GM08714 (cell line): ENCODE results near the gene CRB2.

ENCODE experiments used
- H3K4me3 ChIP-seq: fragments of 200-500 bp; sonication (Bioruptor generic); 2 replicates; pipeline ENCODE4 v1.5.1; 2014; ENCODE audit warnings: mild to moderate bottlenecking, low read length, inconsistent platforms
- ZNF274 ChIP-seq: IDR thresholded peaks from 2 replicates; pipeline ENCODE4 v1.6.1; 2012; ENCODE audit warnings: mild to moderate bottlenecking, low read depth, low read length

The CRB2 gene

GRCh38 chr9:123414936-123415930 is 59.2 kb downstream of the CRB2 start:
- no peak for TF ChIP-seq ZNF274
- H3K4me3 ChIP-seq = no peak overlapping the region

DNA sequence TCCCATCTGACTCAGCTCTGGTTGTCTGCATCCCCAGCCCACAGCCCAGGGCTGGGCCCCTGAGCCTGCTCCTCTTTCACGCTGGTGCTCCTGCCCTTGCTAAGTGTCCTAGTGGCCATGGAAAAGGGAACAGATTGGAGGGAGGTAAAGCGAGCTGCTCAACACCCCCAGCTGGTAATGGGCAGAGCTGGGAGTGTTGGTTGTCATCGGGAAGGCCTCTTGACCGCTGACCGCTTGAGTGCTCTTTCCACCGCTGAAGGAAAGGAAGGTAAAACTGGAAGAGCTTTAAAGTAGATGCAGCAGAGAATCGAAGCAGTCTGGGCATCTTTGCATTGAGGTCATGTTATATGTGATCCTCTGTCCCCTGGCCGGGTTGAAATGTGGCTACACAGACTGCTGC is 60.2 kb downstream of the CRB2 start:
- TF ChIP-seq ZNF274 = no peak

DNA sequence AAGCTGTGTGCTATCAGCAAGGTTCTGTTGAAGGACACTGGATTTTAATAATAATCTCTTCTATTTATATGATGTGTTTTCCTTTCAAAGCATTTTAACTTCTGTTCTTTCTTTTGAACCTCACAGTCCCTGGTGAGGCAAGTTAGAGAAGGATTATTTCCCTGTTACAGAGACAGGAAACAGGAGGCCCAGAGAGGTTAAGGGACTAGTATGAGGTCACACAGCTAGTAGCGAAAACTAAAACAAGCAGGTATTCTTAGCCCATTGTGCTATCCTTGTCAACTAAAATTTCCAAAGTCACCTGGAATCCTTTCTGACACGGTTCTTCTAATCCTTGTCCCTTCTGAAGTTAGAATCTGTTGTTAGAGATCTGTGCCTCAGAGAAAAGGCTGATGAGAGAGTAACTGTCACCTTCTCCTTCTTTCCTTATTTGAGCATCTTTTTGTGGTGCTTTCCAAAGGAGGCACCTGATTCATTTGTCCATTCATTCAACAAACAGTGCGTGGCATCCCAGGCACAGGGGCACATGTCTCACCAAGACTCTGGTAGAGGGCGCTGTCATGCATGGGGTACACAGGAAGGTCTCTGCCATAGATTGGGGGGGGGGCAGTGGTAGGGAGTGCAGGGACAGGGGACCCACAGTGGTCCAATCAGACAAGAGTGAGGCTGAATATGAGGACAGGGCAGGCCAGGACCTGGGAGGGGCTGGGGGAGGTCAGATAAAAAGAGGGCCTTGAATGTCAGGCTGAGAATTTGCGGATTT is 61.5 kb downstream of the CRB2 start:
- no peak for TF ChIP-seq ZNF274
- no peak overlapping the region for H3K4me3 ChIP-seq

More for the DNA sequence above, 60.2 kb downstream of the CRB2 start:
- no peak overlapping the region for H3K4me3 ChIP-seq

DNA sequence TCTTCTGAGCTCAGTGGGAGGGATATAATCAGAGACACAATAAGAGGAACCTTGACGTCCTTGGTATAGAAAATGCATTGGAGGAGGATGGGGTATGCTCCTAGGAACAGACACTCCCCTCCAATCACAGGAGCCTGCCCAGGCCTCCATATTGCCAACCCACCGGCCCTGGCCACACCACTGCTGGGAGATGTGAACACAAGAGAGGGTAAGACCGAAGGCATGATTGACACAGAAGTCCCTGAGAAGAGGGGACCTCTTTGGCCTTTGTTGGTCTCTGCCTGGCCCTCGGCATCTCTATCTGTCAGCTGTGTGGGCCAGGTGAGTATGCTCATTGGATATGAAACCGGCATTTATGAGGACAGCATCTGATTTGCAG is 62.0 kb downstream of the CRB2 start:
- no peak overlapping the region for H3K4me3 ChIP-seq
- TF ChIP-seq ZNF274 = no peak

DNA sequence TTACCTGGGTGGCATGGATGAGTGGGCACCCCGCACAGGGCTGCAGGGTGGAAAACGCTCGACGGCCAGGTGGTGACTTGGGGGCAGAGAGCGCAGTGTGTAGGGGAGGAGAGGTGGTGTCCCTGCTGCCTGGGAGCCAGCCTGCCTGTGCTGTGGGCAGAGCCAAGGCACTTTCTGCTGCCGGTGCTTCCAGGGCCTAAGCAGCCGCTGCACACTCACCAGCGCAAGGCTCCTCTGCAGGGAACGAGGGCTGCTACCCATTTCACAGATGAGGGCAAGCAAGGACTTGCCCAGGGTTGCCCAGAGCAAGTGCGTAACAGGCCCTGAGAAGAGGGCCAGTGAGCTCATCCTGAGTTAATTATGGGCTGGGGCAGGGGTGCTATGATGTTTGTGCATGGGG is 62.5 kb downstream of the CRB2 start:
- no peak for TF ChIP-seq ZNF274
- no peak overlapping the region for H3K4me3 ChIP-seq

DNA sequence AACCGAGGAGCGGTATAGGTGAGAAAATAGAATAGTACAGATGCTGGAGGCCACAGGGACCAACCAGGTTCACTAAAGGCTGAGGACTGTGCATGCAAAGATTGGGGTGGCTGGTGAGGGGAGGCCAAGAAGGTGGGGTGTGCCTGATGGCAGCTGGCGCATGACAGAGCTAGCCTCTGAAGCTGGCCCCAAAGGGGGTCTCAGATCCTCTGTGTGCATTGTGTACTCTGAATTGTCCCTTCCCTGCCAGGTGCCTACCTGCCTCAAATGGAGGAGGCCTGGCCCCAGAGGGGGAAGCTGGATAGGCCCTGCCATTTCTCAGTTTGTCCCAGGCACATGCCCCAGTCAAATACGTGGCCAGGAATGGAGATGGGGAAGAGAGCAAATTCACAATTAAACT is 63.1 kb downstream of the CRB2 start:
- H3K4me3 ChIP-seq = no peak overlapping the region
- no peak for TF ChIP-seq ZNF274

DNA sequence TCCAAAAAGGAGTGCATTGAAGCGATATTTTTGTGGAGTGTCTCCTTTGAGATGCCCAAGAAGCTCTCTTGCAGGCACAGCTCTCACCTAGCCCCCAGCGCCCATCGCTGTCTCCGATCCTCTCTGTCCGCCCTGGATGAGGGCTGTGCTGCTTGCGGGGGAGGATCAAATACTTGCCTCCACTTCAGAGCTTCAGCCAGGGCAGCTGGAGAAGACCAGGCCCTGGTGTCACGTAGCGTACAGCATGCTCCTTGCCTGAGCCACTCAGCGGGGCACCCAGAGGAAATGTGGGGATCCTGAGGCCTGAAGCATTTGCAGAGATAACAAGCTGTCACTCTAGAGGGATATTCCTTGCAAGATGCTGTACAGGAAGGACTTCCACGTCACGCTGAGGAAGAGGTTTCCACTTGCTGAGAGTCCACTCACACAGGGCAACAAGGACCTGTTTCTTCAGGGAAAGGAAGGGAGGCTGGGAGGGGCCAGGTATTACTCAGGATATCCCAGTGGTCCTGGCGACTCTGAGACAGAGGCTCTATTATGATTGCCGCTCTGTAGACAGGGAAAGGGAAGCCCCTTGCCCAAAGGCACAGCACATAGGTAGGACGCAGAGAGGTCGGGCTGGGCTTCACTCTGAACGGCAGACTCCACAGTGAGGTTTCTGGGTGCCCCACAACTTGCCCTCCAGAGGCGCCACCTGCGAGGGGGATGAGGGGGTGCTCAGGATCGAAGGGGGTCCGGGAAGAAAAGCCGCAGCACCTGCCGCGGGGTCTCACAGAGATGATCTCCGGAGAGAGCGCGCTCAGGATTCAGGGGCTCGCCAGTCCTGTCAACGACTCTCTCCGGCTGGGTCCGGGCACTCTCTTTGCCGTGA is 64.0 kb downstream of the CRB2 start:
- no peak for TF ChIP-seq ZNF274
- no peak overlapping the region for H3K4me3 ChIP-seq

- no peak for TF ChIP-seq ZNF274
- H3K4me3 ChIP-seq = no peak overlapping the region
Observed at GRCh38 chr9:123420592-123421111, 64.7 kb downstream of the CRB2 start.

- H3K4me3 ChIP-seq = no peak overlapping the region
- no peak for TF ChIP-seq ZNF274
Observed at GRCh38 chr9:123421186-123421585, 65.2 kb downstream of the CRB2 start.

- no peak for TF ChIP-seq ZNF274
- H3K4me3 ChIP-seq = no peak overlapping the region
Observed at GRCh38 chr9:123421801-123422455, 65.9 kb downstream of the CRB2 start.

DNA sequence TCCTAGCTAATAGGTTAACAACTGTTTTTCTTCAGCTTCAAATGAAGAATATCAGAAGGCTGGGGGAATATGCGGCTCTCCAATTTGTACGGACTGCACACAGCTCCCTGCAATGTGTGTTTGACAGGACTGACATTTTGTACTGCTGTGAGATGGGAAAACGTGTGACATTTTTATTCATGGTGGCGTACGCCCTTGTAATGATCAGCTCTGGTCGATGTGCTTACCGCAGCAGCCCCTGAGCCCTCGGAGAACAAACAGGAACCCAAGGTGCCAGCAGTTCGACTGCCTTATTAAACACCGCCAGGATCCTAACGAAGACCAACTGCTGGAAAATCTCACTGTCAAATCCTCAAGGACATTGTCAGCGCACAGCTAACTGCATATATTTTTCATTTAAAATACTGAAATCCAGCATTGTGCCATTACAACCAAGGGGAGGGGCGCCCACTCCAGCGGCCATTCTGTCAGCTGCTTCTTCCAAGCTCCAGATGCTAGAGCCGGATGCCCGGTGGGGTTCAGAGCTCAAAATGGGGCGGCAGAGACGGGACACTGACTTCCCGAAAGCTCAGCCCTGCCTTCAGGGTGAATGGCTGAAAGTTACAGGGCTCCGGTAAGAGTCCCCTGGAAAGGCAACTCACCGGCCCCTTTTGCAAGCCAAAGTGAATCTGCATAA is 66.8 kb downstream of the CRB2 start:
- TF ChIP-seq ZNF274 = no peak
- no peak overlapping the region for H3K4me3 ChIP-seq

GRCh38 chr9:123423311-123423640 is 67.3 kb downstream of the CRB2 start:
- TF ChIP-seq ZNF274 = no peak
- no peak overlapping the region for H3K4me3 ChIP-seq

DNA sequence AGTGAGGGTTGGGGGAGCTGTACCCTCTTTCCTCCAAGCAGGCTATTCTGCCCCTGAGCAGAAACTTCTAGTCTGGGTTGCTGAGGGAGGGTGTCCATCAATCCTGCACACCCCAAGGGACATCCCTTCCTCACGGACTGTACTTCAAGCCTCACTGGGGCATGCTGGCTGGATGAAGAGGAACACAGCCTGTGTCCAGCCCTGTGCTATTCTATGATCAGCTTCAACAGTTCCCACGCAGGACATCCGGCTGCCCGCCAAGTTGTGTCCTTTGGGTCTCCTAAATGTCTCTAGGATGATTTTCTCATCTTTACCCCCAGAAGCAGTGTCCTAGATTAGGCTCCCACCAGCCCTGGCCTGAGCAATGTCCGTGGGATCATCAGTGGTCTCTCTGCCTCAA is 68.1 kb downstream of the CRB2 start:
- H3K4me3 ChIP-seq = no peak overlapping the region
- TF ChIP-seq ZNF274 = no peak
